ENCODE data around the gene SLC44A5.

SLC44A5 gene

DNA sequence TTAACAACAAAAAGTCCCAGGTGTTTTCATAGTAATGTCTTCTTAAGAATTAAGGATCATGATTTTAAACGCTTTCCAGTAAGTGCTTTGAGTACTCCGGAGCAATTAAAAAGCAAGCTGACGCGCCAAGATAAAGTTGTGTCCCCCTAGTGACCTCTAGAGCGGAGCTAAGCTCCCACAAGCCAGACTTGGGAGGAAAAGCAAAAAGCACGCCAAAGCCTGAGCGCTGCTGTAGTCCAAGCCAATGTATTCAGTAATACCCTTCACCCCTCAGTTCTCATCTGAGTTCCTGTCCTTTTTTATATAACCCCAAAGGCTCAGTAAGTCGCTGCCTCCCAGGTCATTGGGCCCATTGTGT, 3.5 kb upstream of the SLC44A5 start:
- Histone ChIP-seq H3K79me2 (ENCODE audit: insufficient read depth, low read length) (no peaks in the 10 kb centered on the region), H4K20me1 (ENCODE audit: insufficient read depth, low read length) (no peaks in the 10 kb centered on the region), H3K4me2 (ENCODE audit: insufficient read depth, low read length) (peak overlapping the region; percentile 90), H2AFZ (ENCODE audit: low read depth, low read length) (0 out of 2 replicates have a peak overlapping the region, but pooled peaks have one; percentile 69), H3K9ac (ENCODE audit: low read depth, low read length) (no peak overlapping the region), H3K4me3 (ENCODE audit: low read depth in 1 of 2, low read length in 2 of 2) (peak overlapping the region in 1 of 2 experiments; percentile 61; a peak in 1 of 4 replicates), H3K27ac (ENCODE audit: low read length) (no peak overlapping the region), H3K36me3 (ENCODE audit: insufficient read depth, low read length) (no peaks in the 10 kb centered on the region), H3K9me3 (ENCODE audit: insufficient read depth, low read length, severe bottlenecking) (no peaks in the 10 kb centered on the region), H3K27me3 (ENCODE audit: insufficient read depth, low read length, poor library complexity) (peaks cover 33% of the 10 kb centered on the region), H3K4me1 (ENCODE audit: insufficient read depth, low read length) (peaks cover 15% of the 10 kb centered on the region)
- ATAC-seq (ENCODE audit: insufficient read depth, low read depth) (no peak), DNase-seq (no peak)
- TF ChIP-seq, protein P1, sequence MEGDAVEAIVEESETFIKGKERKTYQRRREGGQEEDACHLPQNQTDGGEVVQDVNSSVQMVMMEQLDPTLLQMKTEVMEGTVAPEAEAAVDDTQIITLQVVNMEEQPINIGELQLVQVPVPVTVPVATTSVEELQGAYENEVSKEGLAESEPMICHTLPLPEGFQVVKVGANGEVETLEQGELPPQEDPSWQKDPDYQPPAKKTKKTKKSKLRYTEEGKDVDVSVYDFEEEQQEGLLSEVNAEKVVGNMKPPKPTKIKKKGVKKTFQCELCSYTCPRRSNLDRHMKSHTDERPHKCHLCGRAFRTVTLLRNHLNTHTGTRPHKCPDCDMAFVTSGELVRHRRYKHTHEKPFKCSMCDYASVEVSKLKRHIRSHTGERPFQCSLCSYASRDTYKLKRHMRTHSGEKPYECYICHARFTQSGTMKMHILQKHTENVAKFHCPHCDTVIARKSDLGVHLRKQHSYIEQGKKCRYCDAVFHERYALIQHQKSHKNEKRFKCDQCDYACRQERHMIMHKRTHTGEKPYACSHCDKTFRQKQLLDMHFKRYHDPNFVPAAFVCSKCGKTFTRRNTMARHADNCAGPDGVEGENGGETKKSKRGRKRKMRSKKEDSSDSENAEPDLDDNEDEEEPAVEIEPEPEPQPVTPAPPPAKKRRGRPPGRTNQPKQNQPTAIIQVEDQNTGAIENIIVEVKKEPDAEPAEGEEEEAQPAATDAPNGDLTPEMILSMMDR (IDR thresholded peaks at IDR 0.05; ENCODE audit: borderline replicate concordance, extremely low read depth, low read length, poor library complexity, severe bottlenecking): no peak
- TF ChIP-seq EZH2 (IDR thresholded peaks at IDR 0.05; ENCODE audit: borderline replicate concordance, low read depth, low read length, severe bottlenecking): no peak

GRCh38 chr1:75613916-75614315, 3.0 kb upstream of the SLC44A5 start:
- Histone ChIP-seq H3K36me3 (ENCODE audit: insufficient read depth, low read length) (no peaks in the 10 kb centered on the region), H3K27me3 (ENCODE audit: insufficient read depth, low read length, poor library complexity) (peaks cover 33% of the 10 kb centered on the region), H4K20me1 (ENCODE audit: insufficient read depth, low read length) (no peaks in the 10 kb centered on the region), H2AFZ (ENCODE audit: low read depth, low read length) (no peak overlapping the region), H3K27ac (ENCODE audit: low read length) (no peak overlapping the region), H3K9ac (ENCODE audit: low read depth, low read length) (no peak overlapping the region), H3K4me3 (ENCODE audit: low read depth in 1 of 2, low read length in 2 of 2) (no peak overlapping the region), H3K4me2 (ENCODE audit: insufficient read depth, low read length) (no peak overlapping the region), H3K79me2 (ENCODE audit: insufficient read depth, low read length) (no peaks in the 10 kb centered on the region), H3K4me1 (ENCODE audit: insufficient read depth, low read length) (peaks cover 15% of the 10 kb centered on the region), H3K9me3 (ENCODE audit: insufficient read depth, low read length, severe bottlenecking) (no peaks in the 10 kb centered on the region)
- DNase-seq (no peak), ATAC-seq (ENCODE audit: insufficient read depth, low read depth) (no peak)
- TF ChIP-seq, protein P1 (IDR thresholded peaks at IDR 0.05; ENCODE audit: borderline replicate concordance, extremely low read depth, low read length, poor library complexity, severe bottlenecking): no peak
- TF ChIP-seq EZH2 (IDR thresholded peaks at IDR 0.05; ENCODE audit: borderline replicate concordance, low read depth, low read length, severe bottlenecking): no peak

GRCh38 chr1:75612976-75613375, 2.1 kb upstream of the SLC44A5 start:
- ATAC-seq (ENCODE audit: insufficient read depth, low read depth): no peak

More at GRCh38 chr1:75612976-75613375, 2.1 kb upstream of the SLC44A5 start:
- peaks cover 15% of the 10 kb centered on the region for H3K4me1 ChIP-seq (ENCODE audit: insufficient read depth, low read length)
- no peaks in the 10 kb centered on the region for H4K20me1 ChIP-seq (ENCODE audit: insufficient read depth, low read length)
- H3K27ac ChIP-seq (ENCODE audit: low read length): no peak overlapping the region
- H3K36me3 ChIP-seq (ENCODE audit: insufficient read depth, low read length): no peaks in the 10 kb centered on the region
- H2AFZ ChIP-seq (ENCODE audit: low read depth, low read length): no peak overlapping the region
- H3K79me2 ChIP-seq (ENCODE audit: insufficient read depth, low read length): no peaks in the 10 kb centered on the region
- TF ChIP-seq, protein P1 (IDR thresholded peaks at IDR 0.05; ENCODE audit: borderline replicate concordance, extremely low read depth, low read length, poor library complexity, severe bottlenecking): no peak
- TF ChIP-seq EZH2 (IDR thresholded peaks at IDR 0.05; ENCODE audit: borderline replicate concordance, low read depth, low read length, severe bottlenecking): no peak
- no peak overlapping the region for H3K9ac ChIP-seq (ENCODE audit: low read depth, low read length)
- no peak overlapping the region for H3K4me3 ChIP-seq (ENCODE audit: low read depth in 1 of 2, low read length in 2 of 2)
- H3K27me3 ChIP-seq (ENCODE audit: insufficient read depth, low read length, poor library complexity): peaks cover 33% of the 10 kb centered on the region
- no peak for DNase-seq
- no peaks in the 10 kb centered on the region for H3K9me3 ChIP-seq (ENCODE audit: insufficient read depth, low read length, severe bottlenecking)
- H3K4me2 ChIP-seq (ENCODE audit: insufficient read depth, low read length): no peak overlapping the region
